GM19023 (cell line): ENCODE measurements around the gene ADSL.

Source experiments
- ATAC-seq: cut with Tn5 transposase; IDR thresholded peaks from one replicate; pipeline ENCODE4 v1.9.1; 2021; ENCODE audit warnings: mild to moderate bottlenecking, moderate library complexity; ENCODE audit not compliant: unreplicated experiment

ADSL gene

GRCh38 chr22:40403141-40403540 is 56.8 kb downstream of the ADSL start:
- no peak for ATAC-seq

GRCh38 chr22:40403651-40404050 is 57.4 kb downstream of the ADSL start:
- ATAC-seq = no peak

GRCh38 chr22:40404251-40405177 is 58.2 kb downstream of the ADSL start:
- ATAC-seq = no peak

GRCh38 chr22:40405178-40406062 is 59.1 kb downstream of the ADSL start:
- ATAC-seq = no peak

- ATAC-seq = no peak
Observed at GRCh38 chr22:40406063-40406890, 60.0 kb downstream of the ADSL start.

- no peak for ATAC-seq
Observed at GRCh38 chr22:40407021-40407761, 60.9 kb downstream of the ADSL start.

- no peak for ATAC-seq
Observed at GRCh38 chr22:40407831-40408717, 61.8 kb downstream of the ADSL start.

GRCh38 chr22:40408718-40409612 is 62.7 kb downstream of the ADSL start:
- ATAC-seq = no peak

DNA sequence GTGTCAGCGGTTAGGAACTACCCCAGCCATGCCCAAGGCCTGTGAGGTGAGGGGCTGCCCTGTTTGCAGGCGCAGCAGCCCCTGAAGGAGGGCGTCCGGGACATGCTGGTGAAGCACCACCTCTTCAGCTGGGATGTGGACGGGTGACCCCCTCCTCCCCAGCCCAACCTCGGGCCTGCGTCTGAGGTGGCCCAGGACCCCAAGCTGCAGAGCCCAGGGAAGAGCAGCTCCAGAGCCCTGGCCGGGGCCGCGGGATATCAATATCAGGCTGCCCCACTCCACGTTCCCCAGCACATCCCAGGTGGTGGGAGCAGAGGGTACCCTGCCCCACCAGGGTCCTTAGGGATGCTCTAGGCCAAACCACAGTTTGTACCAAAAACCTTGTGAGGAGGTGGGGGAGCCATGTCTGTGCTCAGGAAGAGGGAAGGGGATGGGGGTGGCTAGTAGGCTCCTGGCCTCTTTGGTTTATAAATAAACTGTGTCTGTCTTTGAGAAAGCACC is 63.4 kb downstream of the ADSL start:
- ATAC-seq = no peak

GRCh38 chr22:40410272-40410671 is 64.0 kb downstream of the ADSL start:
- no peak for ATAC-seq

DNA sequence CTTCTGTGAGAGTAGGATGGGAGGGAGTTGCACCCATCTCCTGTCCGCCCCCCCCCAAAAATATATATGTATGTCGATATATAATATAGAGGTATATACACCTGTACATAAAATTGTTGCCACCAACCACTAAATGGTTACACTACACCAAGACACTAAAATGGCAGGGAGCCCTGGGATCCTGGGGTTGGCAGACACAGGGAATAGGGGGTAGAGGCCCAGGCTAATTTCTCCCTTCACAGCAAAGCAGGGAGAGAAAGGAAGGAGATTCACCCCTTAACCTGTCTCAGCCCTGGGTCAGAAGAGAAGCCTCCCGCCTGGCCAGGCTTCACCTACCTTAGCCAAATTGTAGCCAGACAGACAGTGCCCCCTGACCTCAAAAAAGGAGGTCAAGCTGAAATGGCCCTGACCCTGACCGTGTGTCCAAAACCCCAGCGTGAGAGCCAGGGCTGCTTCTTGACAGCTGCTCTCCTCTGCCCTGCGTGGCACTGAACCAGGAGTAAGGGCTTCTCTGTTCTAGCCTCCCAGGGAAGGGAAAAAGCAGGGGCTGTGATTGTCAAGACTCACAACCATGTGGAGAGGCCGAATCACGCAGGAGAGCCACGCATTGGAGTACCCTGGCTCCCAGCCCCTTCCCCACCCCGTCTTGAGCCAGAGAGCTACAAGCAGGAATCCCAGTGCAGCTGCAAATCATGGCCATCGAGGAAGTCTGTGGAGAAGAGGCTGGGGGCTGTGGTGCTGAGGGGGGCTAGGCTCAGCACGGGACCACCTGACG is 64.6 kb downstream of the ADSL start:
- ATAC-seq = no peak

GRCh38 chr22:40411506-40411861 is 65.2 kb downstream of the ADSL start:
- no peak for ATAC-seq

GRCh38 chr22:40412441-40412840 is 66.1 kb downstream of the ADSL start:
- no peak for ATAC-seq

GRCh38 chr22:40413873-40414272 is 67.6 kb downstream of the ADSL start:
- ATAC-seq = no peak

DNA sequence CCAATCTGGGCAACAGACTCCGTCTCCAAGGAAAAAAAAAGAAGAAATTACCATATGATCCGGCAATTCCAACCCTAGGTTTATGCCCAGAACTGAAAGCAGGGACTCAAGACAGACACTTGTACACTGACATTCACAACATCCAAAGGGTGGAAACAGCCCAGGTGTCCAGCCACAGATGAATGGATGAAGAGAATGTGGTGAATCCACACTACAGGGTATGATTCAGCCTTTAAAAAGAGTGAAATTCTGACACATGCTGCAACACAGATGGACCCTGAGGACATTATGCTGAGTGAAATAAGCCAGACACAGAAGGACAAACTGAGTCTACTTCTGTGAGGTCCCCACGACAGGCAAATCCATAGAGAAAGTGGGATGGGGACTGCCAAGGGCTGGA is 68.0 kb downstream of the ADSL start:
- ATAC-seq = no peak

- no peak for ATAC-seq
Observed at GRCh38 chr22:40414838-40415505, 68.7 kb downstream of the ADSL start.
